ENCODE data around the gene POLR2C.
"Not testable (repeated sequence)": the region's sequence is repeated elsewhere in the genome, so short reads cannot be mapped to it uniquely, and the experiment has no call there.

POLR2C gene

DNA sequence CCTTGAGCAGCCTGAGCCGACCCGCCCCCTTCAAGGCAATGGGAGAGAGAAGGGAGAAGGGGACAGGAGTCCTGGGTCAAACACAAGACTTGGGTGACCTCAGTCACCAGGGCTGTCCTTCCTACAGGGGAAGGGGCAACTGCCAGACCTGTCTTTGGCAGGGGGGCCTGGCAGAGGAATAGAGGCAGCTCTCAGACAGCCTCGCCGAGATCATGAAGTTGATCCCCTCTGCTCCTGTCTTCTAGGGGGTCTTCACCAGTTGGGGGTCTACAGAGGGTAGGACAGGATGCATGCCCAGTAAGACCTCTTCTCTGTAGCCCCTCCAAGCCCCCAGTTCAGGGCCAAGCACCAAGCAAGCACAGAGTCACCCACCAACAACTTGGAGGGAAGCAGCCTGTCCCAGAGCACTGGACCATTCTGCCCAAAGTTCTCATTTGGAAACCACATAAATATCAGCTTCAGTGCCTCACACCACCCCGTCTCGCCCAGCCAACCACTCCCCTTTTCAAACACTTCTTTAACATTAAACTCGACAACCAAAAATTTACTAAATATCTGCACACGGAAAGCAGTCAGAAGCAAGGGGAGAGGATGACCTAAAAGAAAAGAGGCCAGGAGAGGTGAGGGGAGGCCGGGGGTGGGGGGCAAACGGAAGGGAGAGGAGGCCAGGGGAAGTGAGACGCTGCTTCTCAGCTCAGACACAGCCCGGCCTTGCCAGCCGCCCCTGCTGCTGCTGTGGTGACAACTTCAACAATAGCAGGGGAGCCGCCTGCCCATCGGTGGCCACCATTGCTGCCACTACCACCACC lies 16.1 kb downstream of the POLR2C start:
- no peak for DNase-seq (ENCODE audit: low read depth in 2 of 2, low spot score in 1 of 2)

DNA sequence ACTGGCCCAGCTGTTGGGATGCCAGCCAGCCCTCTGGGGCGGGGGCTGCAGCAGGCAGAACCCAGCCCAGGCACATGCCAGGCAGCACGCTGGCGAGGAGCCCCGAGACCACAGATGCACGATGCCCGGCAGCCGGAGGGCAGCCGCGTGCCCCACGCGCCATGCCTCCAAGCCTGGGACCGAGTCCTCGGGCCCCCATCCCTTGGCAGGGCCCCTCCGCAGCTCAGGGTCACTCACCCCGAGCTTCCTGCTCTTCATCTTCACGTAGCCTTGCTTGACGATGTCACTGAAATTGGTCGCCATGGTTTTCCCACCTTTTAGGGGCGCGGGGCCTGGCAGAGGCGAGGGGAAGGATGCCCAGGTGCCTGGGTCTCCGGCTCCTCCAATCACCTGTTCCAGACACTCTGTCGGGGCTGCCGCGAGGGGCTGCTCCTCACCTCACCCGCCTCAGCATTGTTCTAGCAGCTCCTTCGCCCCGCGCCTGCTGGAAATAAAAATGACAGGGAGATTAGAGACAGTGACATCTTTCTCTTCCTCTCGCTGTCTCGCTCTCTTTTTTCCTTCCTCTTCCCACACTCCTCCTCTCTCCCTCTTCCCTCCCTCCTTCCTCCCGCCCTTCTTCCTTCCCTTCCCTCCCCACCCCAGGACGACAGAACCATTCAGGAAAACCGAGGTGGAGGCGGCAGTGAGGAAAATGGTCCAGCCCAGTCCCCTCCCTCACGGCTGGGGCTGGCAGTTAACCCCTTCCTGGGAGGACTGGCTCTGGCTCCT lies 16.9 kb downstream of the POLR2C start:
- DNase-seq (ENCODE audit: low read depth in 2 of 2, low spot score in 1 of 2) = no peak

DNA sequence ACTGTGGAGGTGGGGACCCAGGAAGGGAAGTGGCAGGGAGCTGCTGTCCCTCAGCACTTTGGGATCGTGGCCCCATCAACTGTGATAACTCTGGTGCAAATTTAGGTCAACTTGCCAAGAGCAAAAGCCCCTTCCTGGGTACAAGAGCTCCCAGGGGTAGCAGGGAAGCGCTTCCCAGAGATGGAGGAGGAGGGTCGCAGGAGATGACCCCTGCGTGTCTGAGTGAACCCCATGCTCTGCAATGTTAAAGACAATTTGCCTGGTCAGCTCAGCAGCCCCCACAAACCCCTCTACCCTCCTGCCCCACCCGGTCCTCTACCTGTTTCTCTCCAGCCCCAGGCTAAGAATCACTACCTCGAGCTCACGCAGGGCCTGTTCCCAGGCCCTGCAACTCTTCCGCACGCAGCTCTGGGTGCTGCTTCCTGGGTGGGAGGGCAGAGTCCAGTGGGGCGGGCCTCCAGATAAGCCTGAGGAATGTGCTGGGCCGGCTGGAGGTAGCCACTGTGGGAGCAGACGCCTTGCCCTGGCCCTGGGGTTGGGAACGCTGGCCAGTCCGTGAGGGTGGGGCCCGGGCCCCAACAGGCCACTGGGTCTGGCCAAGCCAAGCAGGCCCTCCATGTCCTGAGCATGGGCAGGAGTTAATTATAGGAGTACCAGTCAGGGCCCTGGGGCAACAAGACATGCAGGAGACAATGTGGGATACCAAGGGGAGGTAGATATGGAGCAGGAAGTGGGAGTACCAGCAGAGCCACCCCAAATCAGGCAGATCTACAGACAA lies 17.7 kb downstream of the POLR2C start:
- no peak for DNase-seq (ENCODE audit: low read depth in 2 of 2, low spot score in 1 of 2)

DNA sequence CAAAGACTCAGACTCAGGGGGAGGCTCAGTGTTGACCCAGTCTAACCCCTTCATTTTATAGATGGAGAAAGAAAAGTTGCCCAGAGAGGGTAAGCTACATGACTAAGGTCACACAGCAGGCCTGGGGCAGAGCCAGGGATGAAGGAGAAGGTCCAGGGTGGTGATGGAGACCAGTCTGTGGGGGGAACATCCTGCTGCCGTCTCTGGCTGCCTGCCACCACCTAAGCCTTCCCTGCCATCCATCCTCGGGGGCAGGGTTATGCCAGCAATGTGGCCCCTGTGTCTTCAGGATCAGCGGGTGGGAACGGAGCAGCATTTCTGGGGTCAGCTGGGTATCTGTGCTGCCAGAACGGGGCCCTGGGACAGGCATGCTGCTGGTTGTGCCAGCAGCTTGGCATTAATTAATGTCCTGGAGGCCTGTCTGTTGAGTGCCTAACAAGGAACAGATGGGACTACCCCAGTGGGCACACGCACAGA lies 18.3 kb downstream of the POLR2C start:
- no peak for DNase-seq (ENCODE audit: low read depth in 2 of 2, low spot score in 1 of 2)

- no peak for DNase-seq (ENCODE audit: low read depth in 2 of 2, low spot score in 1 of 2)
Measured at GRCh38 chr16:57481421-57481820, 18.9 kb downstream of the POLR2C start.

DNA sequence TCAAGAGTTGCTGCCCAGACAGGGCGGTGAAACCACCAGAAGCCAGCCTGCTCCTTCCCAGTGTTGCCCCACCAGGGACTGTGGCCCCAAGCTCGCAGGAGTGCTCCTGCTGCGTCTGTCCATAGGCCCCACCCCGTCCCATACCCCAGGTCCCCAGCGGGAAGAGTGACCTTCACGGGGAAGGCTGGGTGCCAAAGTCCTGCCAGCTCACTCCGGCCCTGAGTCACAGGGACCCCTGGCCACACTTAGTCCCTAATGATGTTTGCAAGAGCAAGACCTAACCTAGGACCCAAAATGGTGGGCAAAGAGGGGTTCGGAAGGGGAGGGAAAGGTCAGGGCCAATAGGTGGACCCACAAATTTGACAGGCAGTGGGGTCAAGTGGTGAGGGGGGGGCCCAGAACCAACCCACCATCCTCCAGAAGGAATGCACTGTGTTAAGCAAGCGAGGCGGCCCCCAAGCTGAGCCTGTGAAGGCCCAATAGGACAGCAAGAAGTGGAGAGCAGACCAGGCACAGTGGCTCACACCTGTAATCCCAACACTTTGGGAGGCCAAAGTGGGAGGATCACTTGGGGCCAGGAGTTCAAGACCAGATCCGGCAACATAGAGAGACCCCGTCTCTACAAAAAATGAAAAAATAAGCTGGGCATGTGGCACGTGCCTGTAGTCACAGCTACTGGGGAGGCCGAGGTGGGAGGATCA lies 20.5 kb downstream of the POLR2C start:
- DNase-seq (ENCODE audit: low read depth in 2 of 2, low spot score in 1 of 2) = no peak

- no peak for DNase-seq (ENCODE audit: low read depth in 2 of 2, low spot score in 1 of 2)
Measured at GRCh38 chr16:57483725-57484514, 21.4 kb downstream of the POLR2C start.

- no peak for DNase-seq (ENCODE audit: low read depth in 2 of 2, low spot score in 1 of 2)
Measured at GRCh38 chr16:57484515-57485005, 22.1 kb downstream of the POLR2C start.

DNA sequence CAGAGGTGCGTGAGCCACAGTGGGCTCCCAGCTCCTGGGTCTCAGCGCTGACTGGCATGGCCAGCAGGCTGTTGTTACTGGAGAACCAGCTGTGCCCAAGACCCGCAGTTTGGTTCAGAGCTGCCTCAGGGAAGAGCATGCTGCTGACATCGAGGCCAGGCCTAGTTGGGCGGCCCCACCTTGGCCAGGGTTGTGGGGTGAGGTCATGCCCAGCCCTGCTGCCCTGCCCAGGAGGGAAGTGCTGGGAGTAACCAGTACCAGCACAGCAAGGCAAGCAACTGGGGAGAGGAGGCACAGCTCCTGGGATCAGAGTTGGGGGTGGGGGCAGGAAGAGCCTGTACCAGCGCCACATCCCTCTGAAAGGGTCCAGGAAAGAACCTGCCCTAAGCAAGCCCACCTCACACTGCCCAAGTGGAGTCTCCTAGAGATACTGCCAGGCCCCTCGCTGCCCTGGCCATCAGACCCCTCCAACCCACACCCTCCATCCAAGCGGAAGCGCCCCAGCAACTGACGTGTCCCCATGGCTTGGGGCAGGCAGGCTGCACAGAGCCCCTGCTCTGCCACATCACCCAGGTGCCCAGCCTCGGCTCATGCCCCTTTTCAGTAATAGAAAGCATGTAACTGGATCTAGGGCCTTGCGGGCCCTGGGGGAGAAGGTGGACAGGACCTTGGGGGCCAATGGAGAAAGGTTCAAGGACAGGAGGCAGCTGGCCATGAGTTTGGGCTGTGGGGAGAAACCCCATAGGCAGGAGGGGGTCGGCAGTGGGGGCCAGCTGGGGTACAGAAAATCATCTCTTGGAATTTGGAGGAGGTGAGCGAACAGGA lies 22.8 kb downstream of the POLR2C start:
- no peak for DNase-seq (ENCODE audit: low read depth in 2 of 2, low spot score in 1 of 2)

DNA sequence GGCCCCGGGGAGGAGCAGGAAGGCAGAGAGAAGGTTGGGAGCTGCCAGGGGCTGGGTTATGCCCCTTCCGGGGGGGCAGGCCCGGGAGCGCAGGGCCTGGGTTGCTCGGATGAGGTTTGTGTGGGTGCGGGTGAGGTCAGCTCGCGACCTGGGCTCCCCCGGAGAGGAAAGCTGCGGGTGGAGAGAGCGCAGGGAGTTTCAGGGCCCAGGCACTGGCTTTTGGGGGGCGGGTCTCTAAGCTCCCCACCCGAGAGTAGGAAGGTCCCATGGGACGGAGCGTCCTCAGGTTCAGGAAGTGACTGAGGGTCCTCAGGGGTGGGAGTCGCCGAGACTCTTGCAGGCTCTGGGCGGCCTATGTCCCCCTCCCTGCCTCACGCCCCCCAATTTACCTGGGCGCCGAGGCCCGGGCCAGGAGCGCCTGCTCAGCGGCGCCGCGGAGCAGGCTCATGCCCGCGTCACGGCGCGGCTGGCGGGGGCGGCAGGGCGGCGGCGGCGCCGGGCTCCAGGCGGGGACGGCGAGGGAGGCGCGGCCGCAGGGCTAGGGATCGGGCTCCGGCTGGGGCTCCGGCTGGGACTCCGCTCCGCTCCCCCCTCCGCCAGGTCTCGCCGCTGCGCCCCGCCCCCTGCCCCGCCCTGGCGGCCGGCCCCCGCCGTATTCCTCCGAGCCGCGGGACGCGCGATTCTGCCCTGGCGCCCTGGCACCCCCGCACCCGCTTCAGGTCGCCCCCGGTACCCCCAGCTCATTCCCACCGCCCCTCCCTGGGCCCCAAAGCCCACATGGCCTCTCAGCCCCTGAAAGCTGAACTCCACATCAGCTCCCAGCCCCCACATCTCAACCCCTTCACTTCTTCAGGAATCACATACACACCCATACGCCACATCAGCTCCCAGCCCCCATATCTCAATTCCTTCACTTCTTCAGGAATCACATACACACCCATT lies 23.7 kb downstream of the POLR2C start, which contains the start of gene DOK4:
Gene DOK4, minus strand, starts transcription at position 578 of the 942 bp plus-strand sequence. CDS start 6,986 bp downstream, outside the sequence.
- peak; percentile 48 to 63 for DNase-seq (ENCODE audit: low read depth in 2 of 2, low spot score in 1 of 2)

DNA sequence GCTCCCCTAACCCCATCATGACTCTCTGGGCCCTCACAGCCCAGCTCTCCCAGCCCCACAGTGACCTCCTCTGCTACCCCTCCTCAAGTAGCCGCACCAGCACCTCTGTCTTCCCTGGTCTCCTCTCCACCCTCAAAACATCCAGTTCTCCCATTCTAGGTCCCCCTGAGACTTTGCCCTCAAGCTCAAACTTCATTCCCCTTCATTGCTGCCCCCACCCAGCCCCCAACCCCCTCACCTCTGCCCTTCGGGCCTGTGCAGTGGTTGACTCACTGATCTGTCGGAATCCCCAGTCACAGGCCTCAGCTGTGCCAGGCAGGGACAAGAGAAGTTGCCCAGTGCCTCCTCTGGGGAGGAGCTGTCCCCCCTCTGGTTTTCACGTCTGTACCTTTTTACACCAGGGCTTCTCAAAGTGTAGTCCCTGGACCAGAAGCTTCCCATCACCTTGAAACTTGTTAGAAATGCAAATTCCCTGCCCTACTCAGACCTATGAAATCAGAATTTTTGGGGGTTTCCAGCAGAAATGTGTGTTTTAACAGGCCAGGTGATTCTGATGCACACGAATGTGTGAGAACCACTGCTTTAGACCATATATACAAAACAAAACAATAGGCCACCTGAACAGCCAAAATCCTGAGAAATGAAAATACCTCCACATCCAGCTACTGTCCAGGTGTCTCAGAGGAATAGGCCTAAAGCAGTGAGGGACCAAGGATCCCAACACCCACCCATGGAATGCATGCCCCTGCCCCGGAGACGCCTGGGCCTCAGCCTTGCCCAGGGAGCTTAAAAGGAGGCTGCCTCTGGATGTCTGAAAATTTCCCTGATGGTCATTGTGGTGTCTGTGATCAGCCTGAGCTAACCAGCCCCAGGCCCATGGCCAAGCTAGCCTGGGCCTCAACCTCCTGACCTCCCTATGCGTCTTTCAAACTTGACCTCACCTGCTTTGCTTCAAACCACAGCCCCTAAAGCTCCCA lies 24.7 kb downstream of the POLR2C start:
- DNase-seq (ENCODE audit: low read depth in 2 of 2, low spot score in 1 of 2) = no peak

DNA sequence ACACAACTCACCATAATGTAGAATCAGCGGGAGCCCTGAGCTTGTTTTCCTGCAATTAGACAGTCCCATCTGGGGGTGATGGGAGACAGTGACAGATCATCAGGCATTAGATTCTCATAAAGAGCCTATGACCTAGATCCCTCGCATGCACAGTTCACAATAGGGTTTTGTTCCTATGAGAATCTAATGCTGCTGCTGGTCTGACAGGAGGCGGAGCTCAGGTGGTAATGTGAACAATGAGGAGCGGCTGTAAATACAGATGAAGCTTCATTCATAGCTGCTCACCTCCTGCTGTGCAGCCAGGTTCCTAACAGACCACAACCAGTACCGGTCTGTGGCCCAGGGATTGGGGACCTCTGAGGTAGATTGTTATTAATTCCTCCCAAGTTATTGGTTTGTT lies 26.8 kb downstream of the POLR2C start:
- no peak for DNase-seq (ENCODE audit: low read depth in 2 of 2, low spot score in 1 of 2)

DNA sequence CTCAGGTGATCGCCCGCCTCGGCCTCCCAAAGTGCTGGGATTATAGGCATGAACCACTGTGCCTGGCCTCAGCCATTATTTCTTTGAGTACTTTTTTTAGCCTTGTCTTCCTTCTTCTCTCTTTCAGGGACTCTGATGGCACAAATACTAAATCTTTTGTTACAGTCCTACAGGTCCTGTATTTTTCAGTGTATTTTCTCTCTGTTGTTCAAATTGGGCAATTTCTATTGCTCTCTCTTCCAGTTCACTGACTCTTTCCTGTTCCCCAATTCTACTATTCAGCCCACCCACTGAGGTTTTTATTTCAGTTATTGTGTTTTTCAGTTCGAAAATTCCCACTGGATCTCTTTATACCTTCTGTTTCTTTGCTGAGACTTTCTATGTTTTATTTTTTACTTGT lies 31.3 kb downstream of the POLR2C start:
- DNase-seq (ENCODE audit: low read depth in 2 of 2, low spot score in 1 of 2) = no peak

- no peak for DNase-seq (ENCODE audit: low read depth in 2 of 2, low spot score in 1 of 2)
Measured at GRCh38 chr16:57497121-57497520, 34.6 kb downstream of the POLR2C start.

DNA sequence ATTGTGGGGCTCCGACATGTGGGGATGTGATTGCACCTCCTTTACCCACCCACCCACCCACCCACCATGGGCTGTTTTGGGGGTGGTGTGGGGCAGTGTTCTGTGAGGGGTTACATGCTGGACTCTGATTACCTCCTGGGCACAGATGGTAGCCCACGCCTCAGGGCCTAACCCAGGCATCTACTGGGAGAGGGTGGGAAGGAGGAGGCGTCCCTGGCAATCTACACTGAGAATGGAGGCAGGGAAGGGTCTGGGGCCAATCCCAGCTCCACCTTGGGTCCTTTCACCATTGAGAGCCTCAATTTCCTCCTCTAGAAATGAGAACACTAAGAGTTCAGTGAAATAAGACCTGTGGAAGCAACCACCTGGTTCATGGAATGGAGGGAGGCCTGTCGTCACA lies 35.6 kb downstream of the POLR2C start:
- DNase-seq (ENCODE audit: low read depth in 2 of 2, low spot score in 1 of 2) = no peak

- not testable (repeated sequence) for DNase-seq (ENCODE audit: low read depth in 2 of 2, low spot score in 1 of 2)
Measured at GRCh38 chr16:57499941-57500340, 37.5 kb downstream of the POLR2C start.

Data from stimulated activated CD8-positive, alpha-beta memory T cell treated with anti-CD3 and anti-CD28 coated beads, Interleukin-4, amount 100 ng/mL, for 4 hours (primary cell).